ENCODE measurements around the gene TNP1.

GRCh38 chr2:216855605-216856004 lies 4.3 kb downstream of the TNP1 start:
- TF ChIP-seq CTCF (IDR thresholded peaks at IDR 0.05) (no peak), SMC3 (IDR thresholded peaks at IDR 0.05; ENCODE audit: low read depth, low read length) (no peak), EZH2phosphoT487 (IDR thresholded peaks at IDR 0.05; ENCODE audit: borderline replicate concordance, low read depth) (no peak), RXRA (IDR thresholded peaks at IDR 0.05; ENCODE audit: borderline replicate concordance, low read depth) (no peak), NRF1 (IDR thresholded peaks at IDR 0.05; ENCODE audit: low read depth, low read length) (no peak), NFIC (IDR thresholded peaks at IDR 0.05; ENCODE audit: borderline replicate concordance) (no peak), MAX (IDR thresholded peaks at IDR 0.05; ENCODE audit: low read depth) (no peak), RAD21 (IDR thresholded peaks at IDR 0.05; ENCODE audit: low read length) (no peak), REST (IDR thresholded peaks at IDR 0.05; ENCODE audit: low read depth, low read length) (no peak), POLR2AphosphoS5 (IDR thresholded peaks at IDR 0.05; ENCODE audit: low read depth, low read length) (no peak), MEF2A (IDR thresholded peaks at IDR 0.05; ENCODE audit: borderline replicate concordance, low read depth) (no peak), RFX5 (IDR thresholded peaks at IDR 0.05; ENCODE audit: low read length) (no peak), YY1 (IDR thresholded peaks at IDR 0.05; ENCODE audit: low read depth) (no peak), RCOR1 (IDR thresholded peaks at IDR 0.05; ENCODE audit: low read length) (no peak)

All from SK-N-SH (cell line).